ENCODE data around the gene EXOSC7. TPM values are rescaled to one million over a fixed set of nuclear protein-coding genes. Genes with fewer than 3 reads are reported as not detected.
A peak's percentile ranks its signal among the peaks of the same experiment; 100 is the strongest.
"Not testable (repeated sequence)": the region's sequence is repeated elsewhere in the genome, so short reads cannot be mapped to it uniquely, and the experiment has no call there.

The EXOSC7 gene
- total RNA-seq, 2 donors from 2014 or later: 21.0 to 32.1 TPM

DNA sequence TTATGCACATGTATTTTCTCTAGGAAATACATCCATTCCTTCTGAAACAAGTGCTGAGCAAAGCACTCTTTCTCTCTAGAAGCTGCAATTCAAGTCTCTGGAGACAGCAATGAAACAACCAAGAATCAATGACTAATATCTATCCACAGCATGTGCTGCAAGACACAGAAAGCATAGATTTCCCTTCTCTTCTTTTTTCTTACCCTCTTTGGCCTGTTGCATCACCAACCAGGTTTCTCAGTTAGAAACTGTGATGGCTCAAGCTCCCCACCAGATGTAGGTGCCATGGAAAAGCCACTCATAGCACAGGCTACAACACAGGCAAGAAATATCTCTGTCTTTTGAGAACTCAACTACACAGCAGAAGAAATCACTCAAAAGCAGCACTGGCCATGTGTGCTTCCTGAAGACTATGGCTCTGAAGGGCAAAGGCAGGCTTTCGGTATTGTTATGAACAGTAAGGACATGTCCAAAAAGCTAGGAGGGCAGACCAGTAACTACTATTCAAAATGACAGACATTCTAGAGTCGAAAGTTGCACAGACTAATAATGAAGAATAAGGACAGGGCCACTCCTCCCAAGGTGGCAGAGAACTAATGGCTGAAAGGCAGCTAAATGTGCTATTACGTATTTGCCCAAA lies 15.5 kb upstream of the EXOSC7 start:
- ATAC-seq (no peak), DNase-seq (no peak)
- intact Hi-C loops (cut with DNase I): no loop called here

GRCh38 chr3:44961888-44962287 lies 14.2 kb upstream of the EXOSC7 start:
- ATAC-seq (no peak), DNase-seq (no peak)
- intact Hi-C loops (cut with DNase I): no loop called here

DNA sequence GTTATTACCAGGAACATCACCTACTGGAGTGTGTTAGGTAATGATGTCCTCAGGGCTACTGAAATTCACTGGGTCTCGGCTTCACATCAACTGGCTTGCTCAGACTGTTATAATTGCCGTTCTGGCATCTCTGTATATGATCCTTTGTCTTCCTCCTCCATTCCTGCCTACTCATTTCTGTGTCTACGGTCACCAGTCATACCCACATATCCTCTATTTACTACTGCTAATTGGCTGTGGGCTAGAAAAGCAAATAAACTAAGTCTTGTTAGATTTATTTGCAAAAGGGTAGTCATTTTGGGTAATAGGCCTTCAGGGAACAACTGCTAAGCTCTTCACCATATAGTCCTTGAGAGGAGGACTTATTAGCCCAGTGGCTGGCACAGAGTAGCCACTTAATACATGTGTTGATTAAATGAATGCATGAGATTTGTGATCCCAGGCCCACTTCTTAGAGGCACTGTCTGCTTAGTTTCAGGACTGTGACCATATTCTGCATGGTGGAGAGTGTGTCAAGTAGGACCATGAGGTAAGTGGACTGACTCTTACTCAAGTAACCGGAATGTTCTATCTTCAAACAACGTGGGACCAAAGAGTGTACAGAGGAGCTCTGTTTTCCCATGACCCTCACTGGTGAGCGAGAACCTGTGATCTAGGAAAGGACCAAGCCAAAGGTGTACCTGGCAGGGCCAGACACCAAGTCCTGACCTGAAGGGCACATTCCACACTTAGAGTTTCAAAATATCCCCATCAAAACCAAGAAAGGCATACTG lies 13.2 kb upstream of the EXOSC7 start:
- no peak for ATAC-seq
- no peak for DNase-seq
- intact Hi-C loops (cut with DNase I): no loop called here

GRCh38 chr3:44963571-44964325 lies 12.3 kb upstream of the EXOSC7 start:
- no peak for DNase-seq
- intact Hi-C loops (cut with DNase I): no loop called here
- no peak for ATAC-seq

- intact Hi-C loops (cut with DNase I): no loop called here
- no peak for DNase-seq
- ATAC-seq: no peak
Observed at GRCh38 chr3:44965165-44965564, 10.9 kb upstream of the EXOSC7 start.

GRCh38 chr3:44966795-44967278 lies 9.2 kb upstream of the EXOSC7 start:
- intact Hi-C loops (cut with DNase I): no loop called here
- no peak for DNase-seq
- no peak for ATAC-seq

DNA sequence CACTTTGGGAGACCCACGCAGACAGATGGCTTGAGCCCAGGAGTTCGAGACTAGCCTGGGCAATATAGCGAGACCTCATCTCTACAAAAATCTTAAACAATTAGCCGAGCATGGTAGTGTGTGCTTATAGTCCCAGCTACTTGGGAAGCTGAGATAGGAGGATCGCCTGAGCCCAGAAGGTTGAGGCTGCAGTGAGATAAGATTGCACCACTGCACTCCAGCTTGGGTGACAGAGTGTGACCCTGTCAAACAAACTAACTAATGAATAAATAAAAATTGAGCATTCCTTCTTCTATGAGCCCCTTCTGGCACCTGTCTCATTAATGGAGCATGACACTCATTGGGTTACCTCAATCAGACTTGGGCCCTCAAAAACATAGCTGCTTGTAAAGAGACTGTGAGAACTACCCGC lies 7.6 kb upstream of the EXOSC7 start:
- DNase-seq: no peak
- intact Hi-C loops (cut with DNase I): no loop called here
- ATAC-seq: no peak

DNA sequence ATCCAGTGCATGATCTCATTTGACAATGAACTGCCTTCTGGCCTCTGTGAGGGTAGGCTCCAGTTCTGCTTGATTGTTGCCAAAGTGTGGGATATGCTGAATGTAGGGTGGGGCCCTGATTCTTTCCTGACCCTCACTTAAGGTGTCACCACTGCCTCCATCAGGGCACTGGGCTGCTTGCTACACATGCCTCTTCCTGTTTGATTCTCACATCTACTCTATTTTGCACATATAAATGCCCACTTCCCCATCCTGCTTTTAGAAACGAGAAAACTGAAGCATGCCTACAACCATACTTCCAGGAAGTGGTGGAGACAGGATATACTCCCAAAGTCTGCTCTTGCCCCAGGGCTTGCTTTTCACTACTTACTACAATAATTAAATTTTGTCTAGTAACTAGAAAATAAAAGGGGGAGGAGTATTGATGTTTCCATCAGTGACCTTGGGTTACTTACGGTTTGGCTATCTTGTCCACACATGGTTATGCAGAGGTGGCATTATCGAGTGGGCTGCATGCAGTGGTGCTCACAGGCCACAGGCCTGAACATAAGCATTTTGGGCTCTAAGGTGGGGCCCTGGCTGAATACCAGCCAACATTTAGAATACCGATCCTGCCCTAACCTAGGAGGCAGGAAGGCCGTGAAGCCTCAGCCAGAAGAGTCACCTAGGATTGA lies 6.8 kb upstream of the EXOSC7 start:
- no peak for DNase-seq
- intact Hi-C loops (cut with DNase I): no loop called here
- ATAC-seq: peak; percentile 15 to 31

DNA sequence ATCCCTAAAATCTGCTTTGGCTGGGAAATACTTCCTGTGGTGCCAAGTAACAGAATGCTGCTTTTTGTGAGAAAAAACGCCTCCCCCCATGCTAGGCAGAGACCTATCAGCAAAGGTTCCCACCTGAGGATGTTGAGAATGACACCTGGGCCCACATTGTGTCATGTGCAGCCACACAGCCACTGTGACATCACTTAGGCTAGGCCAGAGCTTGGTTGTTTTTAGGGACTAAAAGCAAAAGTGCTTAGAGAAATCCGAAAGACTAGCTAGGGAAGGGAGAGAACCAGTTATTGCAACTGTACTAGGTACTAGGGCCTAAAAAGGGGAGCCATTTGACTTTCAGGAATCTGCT lies 6.2 kb upstream of the EXOSC7 start:
- intact Hi-C loops (cut with DNase I): no loop called here
- no peak for ATAC-seq
- DNase-seq: no peak

DNA sequence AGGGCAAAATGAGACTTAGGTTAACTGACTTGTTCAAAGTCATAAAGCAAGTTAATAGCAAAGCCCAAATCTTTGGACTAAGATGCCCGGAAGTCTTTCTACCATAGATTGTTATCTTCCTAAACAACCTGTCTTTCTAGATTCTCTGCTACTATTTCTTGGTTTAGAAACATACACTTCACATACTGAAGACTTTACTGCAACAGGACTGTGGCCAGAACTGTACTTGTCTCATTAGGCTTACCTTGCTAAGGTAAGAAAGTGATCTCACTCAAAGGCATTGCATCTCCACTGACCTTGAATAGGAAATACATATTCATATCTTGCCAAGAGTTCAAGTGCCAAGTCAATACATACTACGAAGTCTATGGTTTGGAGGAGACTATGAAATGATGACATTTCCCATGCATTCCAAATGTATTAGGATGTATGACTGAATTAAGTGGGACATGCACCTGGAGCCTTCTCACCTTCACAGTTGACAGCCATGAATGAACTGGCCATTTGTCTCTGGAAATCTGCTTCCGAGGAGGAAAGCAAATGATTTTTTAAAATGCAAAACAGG lies 5.0 kb upstream of the EXOSC7 start:
- intact Hi-C loops (cut with DNase I): no loop called here
- ATAC-seq: no peak
- no peak for DNase-seq

GRCh38 chr3:44974416-44974815 lies 1.6 kb upstream of the EXOSC7 start:
- DNase-seq (no peak), ATAC-seq (no peak)
- intact Hi-C loops (cut with DNase I): no loop called here

DNA sequence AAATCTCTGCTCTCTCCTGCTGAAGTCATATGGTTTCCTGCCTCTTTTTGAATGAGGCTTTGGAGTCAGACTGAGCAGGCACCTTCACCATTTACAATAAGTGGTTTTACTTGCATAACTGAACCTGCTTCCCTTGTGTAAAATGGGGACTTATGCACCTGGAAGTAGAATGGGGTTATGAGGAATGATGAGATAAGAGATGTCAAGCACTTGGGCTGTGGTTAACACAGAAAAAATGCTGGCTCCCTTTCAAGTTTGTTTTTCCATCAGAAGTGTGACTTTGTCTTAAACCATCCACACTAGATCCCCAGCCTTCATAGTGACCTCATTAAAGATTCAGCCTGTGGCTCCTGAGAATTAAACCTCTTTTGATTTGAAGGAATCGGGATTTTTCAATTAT lies 5.2 kb downstream of the EXOSC7 start:
- ATAC-seq (no peak), DNase-seq (no peak)
- intact Hi-C loops (cut with DNase I): no loop called here

DNA sequence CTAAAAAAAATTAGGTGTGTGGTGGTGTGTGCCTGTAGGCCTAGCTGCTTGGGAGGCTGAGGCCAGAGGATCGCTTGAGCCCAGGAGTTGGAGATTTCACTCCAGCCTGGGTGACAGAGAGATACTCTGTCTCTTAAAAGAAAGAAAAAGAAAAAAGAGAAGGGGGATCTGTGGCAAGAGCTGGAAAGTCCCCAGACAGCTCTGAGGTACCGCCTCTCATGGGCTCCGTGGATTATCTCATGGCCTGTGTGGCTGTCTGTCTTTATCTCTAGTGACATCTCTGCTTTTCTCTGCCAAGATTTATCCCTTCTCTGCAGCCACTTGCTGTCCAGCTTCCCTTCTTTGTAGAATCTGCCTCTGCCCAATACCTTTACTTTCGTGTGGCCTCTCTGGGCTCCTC lies 5.7 kb downstream of the EXOSC7 start:
- no peak for DNase-seq
- no peak for ATAC-seq
- intact Hi-C loops (cut with DNase I): no loop called here

GRCh38 chr3:44982817-44983216 lies 6.8 kb downstream of the EXOSC7 start:
- intact Hi-C loops (cut with DNase I): no loop called here
- DNase-seq: no peak
- ATAC-seq: no peak

- intact Hi-C loops (cut with DNase I): no loop called here
- DNase-seq: no peak
- ATAC-seq: peak; percentile 45 to 77
Observed at GRCh38 chr3:44983484-44983941, 7.5 kb downstream of the EXOSC7 start.

DNA sequence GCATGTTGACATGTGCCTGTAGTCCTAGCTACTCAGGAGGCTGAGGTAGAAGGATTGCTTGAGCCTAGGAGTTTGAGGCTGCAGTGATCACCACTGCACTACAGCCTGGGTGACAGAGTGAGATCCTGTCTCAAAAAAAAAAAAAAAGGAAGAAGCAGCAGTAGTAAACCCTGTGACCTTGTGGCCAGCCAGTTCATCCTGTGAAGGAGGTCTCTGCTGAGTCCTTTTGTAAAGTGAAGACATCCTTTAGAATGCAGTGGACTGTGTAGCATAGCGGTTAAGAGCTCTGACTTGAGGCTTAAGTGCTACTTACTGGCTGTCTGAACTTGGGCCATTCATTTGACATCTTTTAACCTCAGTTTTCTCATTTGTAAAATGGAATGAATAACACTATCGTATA lies 8.3 kb downstream of the EXOSC7 start:
- DNase-seq: no peak
- ATAC-seq: no peak
- intact Hi-C loops (cut with DNase I): no loop called here

- ATAC-seq; DNase-seq; intact Hi-C loops (cut with DNase I): not testable (repeated sequence)
Observed at GRCh38 chr3:44986330-44986729, 10.3 kb downstream of the EXOSC7 start.

GRCh38 chr3:44987332-44987731 lies 11.3 kb downstream of the EXOSC7 start:
- no peak for DNase-seq
- no peak for ATAC-seq
- intact Hi-C loops (cut with DNase I): no loop called here

GRCh38 chr3:44988073-44988472 lies 12.0 kb downstream of the EXOSC7 start:
- intact Hi-C loops (cut with DNase I): no loop called here
- no peak for ATAC-seq

More at GRCh38 chr3:44988073-44988472, 12.0 kb downstream of the EXOSC7 start:
- DNase-seq: no peak
